ENCODE measurements around the gene HSPA4L.

The HSPA4L gene

DNA sequence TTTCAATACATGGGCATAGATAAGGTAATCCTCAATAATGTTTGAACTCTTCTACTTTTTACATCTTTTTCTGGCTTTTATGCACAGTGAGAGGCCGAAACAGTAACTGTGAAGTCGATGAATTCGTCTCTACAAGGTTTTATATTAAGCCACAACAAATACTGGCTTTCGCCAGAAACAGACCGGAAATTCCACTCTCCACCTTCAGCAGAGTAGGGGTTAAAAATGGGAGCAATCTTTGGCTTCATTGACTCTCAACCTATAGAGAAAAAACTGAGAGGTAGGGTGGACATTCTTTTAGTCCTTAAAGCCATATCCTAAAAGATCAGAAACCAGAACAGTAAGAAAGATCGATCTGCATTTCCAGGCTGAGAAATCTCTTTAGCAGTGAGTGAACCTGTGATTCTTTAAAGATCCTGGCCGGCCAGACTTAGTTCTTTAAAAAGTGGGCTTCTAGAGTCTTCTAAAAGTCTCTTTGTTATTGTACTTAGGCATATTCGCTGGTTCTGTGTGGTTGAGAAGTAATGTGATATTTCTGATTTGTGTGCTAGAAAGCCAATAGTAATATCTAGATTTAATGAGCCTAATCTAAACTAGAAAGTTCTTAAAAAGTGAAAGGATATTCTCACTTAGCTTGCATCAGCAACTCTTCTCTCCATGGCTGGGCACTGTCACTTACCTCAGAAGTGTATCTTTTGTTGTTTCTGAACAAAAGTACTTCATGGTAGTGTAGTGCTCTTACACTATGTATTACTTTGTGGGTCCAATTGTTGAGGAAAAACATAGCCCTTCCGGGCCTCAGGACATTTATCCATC is 2.0 kb downstream of the HSPA4L start:
- no peak for DNase-seq

DNA sequence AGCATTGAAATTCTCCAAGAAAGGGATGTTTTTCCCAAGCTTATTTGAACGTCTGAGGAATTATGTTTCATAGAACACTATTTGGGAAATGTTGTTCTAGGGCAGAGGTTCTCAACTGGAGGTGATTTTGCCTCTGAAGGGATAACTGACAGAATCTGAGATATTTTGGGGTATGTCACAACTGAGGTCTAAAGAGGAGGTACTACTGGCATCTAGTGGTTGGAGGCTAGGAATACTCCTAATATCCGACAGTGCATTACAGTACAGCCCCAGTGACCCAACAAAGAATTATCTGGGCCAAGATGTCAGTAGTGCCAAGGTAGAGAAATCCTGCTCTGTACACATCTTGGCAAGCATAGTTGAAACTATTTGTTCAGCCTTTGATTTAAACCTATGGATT is 6.4 kb downstream of the HSPA4L start:
- DNase-seq = no peak

DNA sequence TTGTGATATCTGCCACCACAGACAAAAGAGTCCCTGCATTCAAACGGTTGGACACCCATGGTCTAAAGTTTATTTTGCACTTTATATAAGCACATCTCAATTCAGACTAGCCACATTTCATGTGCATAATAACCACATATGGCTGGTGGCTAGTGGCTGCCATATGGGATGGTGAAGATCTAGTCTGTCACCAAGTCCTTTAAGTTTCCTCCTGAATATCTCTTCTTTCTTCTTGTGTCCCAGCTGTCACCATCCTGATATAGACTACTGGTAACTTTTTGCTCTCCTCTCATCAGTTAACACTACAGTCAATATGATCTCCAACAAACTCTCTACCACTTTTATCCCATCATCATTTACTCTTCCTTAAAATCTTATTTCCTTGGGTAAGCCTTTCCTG is 9.3 kb downstream of the HSPA4L start:
- no peak for DNase-seq

DNA sequence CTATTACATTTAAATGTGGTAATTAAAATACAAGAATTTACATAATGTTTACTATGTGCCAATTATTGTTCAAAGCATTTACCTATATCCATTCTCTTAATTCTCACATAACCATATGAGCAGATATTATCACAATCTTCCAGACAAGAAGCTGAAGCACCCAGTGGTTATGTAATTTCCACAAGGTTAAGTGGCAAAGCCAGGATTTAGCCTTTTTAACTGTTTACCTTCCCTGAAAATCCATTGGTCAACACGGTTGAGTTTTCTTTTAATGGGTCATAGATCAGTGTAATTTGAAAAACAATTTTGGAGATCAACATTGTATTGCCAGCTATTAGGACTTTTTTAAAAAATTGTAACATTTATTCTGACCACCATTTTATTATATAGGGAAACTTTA is 11.4 kb downstream of the HSPA4L start:
- no peak for DNase-seq

DNA sequence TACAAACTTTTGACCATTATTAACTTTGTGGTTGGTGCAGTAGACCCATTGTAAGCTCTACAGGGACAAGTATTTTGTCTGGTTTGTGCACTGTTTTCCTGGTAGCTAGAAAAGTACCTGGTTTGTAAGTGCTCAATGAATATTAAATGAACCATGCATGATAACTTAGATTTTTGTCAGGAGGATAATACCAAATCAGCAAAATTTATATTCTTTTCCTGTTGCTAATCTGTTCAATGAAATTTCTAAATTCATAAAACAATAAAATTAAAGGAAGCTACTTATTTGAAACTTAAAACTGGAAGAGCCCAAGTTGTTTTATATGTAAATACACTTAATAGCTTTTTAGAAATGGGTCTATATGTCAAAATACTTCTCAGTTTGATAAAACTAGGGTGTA is 17.6 kb downstream of the HSPA4L start:
- DNase-seq = no peak

DNA sequence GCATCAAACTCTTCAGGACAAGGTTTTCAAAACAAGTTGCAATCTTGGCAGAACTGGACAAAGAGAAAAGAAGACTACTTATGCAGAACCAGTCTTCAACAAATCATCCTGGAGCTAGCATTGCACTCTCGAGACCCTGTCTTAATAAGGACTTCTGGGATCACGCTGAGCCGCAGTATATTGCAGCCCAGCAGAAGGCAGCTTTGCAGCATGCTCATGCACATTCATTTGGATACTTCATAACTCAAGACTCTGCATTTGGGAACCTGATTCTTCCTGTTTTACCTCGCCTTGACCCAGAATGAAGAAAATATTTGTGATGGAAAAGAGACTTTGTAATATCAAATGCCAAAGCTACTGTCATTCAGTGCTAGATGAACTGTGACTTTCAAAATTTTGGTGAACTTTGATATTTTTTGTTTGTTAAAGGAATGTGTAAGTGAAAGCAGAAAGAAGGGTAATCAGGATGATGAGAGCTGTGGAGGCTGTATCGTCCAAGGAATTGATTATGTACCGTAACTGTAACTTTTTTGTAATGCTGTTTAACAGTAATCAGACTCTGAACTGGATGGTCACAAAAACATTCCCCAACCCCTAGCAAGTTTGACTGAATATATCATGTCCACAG is 27.2 kb downstream of the HSPA4L start:
- DNase-seq = peak; percentile 8

DNA sequence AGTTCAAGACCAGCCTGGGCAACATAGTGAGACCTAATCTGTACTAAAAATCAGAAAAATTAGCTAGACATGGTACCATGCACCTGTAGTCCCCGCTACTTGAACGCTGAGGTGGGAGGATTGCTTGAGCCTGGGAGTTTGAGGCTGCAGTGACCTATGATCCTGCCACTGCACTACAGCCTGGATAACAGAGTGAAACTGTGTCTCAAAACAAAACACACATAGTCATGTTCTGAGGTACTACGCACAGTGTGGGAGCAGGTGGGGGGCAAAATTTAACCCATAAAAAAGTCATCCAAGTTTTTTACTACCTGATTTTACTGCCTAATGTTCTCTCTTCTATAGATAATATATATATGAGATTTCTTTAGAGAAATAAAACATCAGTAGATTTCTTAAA is 28.4 kb downstream of the HSPA4L start:
- DNase-seq = no peak

DNA sequence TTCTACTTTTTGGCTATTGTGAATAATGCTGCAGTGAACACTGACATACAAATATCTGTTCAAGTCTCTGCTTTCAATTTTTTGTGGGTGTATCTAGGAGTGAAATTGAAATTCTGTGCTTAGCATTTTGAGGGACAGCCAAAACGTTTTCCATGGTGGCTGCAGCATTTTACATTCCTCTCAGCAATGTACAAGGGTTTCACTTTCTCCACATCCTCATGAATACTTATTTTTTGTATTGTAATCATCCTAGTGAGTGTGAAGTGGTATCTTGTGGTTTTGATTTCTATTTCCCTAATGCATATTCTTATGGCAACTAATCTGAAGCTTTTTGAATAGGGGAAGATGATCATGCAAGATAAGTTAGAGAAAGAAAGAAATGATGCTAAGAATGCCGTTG is 40.3 kb downstream of the HSPA4L start:
- no peak for DNase-seq

DNA sequence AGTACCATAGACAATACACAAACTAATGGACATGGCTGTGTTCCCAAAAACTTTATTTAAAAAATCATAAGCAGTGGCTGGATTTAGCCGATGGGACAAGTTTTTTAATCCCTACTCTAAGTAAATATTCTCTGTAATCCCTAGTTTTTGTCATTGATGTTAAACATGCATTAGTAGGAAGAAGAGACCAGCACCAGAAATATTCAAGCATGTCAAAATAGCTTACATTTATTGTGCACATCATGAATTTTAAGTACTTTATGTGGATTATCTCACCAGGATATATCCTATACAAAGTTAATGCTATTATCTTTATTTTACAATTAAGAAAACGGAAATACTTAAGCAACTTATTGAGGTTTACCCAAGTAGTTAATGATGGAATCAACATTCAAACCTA is 46.0 kb downstream of the HSPA4L start:
- no peak for DNase-seq

DNA sequence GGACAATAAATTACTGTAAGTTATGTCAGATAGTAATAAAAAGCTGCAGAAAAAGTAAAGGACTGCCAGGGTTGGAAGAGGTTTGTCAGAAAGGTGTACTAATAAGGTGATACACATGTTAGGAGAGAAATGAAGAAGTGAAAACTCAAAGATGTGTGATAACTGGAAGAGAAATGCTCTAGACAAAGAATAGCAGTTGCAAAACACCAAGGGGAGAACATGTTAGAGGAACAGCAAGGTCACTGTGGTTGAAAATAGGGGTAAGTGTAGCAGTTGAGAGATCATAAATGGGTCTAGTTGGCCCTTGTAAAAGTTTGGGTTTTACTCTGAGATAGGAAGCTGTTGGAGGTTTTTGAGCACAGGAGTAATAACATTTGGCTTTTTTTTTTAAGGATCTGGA is 46.9 kb downstream of the HSPA4L start:
- no peak for DNase-seq

DNA sequence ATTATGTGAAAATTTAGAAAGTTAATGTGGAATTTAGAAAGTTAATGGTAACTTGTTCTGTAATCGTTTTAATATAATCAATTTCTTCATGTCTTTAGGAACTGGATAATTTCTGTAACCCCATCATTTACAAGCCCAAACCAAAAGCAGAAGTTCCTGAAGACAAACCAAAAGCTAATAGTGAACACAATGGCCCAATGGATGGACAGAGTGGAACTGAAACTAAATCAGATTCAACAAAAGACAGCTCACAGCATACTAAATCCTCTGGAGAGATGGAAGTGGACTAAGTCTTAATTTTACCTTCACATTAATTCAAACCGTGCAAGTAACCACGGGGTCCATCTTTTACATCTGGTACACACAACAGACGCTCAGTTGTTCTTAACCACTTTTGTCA is 50.5 kb downstream of the HSPA4L start:
- DNase-seq = no peak

DNA sequence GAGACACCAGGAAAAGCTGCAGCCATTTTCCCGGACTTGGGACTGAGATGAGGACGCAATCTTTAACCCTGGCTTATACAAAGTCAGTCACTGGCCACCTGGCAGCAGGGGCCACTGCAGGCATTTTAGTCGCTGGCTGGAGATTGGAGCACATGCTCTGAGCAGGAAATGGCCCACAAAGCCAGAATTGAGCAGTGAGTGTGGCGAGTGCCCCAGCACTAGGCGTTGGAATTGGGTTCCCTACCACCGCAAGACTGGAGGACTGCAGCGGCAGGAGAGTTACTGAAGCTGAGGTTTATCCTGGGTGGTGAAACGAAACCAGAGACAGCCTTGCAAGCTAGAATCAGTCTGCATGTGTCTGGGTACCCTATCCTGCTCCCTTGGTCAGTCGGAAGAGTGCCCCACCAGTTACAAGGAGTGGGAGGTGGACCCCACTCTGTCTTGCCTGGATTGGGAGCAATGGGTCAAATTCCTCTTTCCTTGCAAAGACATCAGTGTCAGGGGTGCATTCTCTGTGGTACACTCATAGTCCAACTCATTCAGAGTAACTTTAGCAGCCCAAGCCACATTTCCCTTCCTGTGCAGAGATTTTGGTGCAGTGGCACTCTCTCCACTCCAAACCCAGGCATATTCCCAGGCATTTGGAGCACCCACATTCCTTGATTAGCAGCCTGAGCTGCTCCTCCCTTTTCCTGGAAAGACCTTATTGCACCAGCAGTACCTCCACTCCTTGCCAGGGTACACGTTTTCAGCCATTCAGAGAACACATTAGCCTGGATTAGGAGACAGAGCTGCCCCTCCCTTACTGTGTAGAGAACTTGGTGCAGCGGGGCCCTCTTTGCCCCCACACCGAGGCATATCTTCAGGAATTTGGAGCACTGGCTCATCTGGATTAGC is 61.8 kb downstream of the HSPA4L start:
- no peak for DNase-seq

DNA sequence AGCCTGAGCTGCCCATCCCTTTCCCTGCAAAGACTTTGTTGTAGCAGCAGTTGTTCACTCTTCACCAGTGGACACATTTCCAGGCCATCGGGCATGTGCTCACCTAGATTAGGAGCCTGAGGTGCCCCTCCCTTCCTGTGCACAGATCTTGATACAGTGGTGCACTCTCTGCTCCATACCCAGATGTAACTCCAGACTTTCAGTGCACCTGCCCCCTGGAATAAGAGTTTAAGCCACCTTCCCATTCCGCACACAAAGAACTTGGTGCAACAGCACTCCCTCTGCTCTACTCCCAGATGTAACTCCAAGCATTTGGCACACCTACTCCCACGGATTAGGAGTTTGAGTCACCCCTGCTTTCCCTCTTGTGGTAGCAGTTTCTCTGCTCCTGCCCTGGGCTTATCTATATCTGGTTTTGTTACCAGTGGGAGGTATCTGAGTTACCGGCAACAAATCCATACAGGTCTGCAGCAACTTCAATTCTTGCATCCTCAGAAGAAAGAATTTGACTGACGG is 62.5 kb downstream of the HSPA4L start:
- no peak for DNase-seq

DNA sequence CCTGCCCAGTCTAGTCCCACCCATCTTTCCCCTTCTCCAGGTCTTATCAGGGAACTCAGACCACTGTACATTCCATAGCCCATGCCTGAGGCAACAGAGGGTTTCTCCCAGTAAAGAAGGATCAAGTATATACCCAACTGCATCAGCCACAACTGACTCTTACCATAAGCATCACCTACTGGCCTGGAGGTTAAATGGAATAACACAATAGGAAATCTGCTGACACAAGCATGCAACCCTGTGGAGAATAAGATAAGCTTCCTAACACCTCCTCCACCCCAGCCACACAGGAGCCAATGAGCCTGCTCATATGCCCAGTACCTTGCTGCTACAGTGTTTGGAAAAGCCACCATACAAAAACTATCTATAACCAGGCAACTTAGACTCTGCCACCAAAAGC is 63.9 kb downstream of the HSPA4L start:
- DNase-seq = no peak

DNA sequence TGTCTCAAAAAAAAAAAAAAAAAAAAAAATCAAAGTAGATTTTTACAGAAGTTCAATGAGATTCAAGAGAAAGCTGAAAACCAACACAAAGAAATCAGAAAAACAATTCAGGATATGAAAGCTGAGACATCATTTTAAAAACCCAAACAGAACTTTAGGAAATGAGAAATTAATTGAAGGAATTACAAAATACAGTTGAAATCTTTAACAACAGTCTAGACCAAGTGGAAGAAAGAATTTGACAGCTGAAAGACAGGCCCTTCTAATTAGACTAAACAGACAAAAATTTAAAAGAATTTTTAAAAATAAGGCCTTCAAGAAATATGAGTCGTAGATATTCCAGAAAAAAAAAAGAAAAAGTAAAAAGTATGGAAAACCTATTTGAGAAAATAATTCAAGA is 64.6 kb downstream of the HSPA4L start:
- DNase-seq = no peak

DNA sequence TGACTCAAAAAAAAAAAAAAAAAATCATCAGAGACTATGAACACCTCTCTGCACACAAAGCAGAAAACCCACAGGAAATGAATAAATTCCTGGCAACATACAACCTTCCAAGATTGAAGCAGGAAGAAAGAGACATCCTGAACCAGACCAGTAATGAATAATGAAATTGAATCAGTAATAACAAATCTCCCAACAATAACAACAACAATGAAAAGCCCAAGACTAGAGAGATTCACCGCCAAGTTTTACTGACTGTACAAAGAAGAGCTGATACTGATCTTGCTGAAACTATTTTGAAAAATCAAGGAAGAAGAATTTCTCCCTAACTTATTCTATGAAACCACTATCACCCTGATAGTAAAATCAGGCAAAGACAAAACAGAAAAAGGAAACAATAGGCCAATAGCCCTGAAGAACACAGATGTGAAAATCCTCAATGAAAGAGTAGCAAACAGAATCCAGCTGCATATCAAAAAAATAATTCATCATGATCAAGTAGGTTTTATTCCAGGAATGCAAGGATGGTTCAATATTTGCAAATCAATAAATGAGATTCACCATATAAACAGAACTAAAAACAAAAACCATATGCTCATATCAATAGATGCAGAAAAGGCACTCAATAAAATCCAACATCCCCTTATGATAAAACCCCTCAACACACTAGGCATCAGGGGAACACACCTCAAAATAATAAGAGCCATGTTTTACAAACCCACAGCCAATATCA is 67.5 kb downstream of the HSPA4L start:
- DNase-seq = no peak

DNA sequence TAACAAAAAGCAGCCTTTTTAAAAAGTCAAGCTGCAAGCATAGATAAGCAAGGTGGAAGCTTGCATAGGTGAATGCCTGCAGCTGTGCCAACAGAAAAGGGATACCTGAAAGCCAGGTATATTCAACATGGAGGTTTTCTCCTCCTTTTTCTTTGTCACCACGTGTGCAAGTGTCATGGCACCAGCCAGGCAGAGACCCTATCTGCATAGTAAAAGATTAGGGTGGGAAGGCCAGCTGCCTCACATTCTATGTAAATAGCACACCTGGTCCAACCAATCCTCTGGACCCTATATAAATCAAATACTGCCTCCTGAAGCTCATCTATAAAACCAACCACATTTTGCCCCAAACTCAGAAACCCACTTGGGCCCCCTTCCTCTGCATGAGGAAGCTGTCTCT is 70.5 kb downstream of the HSPA4L start:
- no peak for DNase-seq

DNA sequence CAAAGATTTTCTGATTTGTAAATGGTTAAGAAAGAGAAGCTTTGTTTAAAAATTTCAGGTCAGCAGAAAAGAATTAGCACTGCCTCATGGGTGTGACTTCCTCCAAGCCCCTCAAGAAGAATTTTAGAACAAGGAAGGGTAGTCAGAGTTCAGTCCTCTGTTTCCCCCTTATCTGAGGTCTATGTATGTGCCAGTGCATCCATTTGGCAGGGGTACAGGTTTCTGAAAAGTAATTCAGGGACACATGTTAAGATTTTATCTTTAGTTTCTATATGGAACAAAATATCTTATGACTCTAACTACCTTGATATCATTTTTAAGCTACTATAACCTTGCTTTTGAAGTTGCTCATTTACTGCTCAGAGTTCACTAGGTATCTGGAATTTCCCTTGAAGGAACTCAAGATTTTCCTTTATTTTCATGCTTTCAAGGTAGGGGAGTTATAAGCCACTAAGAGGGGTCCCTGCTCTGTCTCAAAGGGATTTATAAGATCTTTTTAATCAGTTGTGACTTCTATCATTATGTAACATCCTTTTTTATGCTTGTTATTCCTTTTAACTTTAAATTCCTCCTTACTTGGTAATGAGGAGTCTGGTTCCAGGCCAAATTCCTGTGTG is 74.2 kb downstream of the HSPA4L start:
- no peak for DNase-seq

DNA sequence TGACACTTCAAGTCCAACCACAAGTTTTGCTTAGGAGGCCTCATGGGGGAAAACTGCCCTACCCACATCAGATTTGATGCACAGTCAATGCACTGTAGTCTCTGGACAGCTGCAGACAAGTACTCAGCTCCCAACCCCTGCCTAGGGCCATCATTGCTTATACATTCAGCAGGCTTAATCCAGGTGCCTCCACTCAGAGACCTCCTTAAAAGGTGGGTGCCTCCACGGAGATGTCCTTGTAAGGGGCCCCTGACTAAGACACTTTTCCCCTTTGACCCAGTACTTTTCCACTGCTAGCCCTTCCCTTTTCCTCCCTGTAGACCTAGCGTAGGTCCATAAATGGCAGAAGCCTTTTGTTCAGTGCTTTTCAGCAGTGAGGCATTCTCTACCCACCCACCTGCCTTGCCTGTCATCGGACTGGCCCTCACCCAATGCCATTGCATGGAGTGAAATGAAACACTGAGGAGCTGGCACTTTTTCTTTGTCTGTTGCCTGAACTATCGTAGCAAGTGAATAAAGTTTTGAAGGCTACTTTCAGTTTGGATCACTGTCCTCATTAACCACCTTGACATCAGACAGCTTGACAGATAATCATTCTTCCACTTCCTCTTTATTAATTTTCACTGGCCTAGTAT is 74.8 kb downstream of the HSPA4L start:
- DNase-seq = peak; percentile 90

DNA sequence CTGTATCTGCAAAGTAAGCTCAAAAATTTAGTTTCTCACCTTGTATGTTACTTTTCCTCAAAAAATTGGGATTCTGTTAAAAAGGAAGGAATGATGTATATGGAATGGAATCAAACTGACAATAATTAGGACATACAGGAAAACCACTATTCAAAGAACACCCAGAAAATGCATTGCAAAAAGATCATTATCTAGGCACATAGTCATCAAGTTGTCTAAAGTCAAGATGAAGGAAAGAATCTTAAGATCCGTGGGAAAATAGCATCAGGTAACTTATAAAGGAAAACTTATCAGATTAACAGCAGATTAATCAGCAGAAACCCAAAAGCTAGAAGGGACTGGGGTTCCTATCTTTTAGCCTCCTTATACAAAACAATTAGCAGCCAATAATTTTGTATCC is 75.5 kb downstream of the HSPA4L start:
- DNase-seq = no peak

DNA sequence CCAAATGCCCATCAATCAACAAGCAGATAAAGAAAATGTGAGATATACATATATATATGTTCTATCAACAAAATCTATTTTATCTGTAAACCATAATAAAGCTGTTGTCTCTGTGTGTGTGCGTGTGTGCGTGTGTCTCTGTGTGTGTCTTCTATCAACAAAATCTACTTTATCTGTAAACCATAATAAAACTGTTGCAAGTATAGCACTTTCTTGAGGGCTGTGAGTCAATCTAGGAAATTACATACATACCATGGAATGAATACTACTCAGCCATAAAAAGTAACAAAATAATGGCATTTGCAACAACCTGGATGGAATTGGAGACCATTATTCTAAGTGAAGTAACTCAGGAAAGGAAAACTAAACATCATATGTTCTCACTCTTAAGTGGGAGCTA is 86.1 kb downstream of the HSPA4L start:
- no peak for DNase-seq

DNA sequence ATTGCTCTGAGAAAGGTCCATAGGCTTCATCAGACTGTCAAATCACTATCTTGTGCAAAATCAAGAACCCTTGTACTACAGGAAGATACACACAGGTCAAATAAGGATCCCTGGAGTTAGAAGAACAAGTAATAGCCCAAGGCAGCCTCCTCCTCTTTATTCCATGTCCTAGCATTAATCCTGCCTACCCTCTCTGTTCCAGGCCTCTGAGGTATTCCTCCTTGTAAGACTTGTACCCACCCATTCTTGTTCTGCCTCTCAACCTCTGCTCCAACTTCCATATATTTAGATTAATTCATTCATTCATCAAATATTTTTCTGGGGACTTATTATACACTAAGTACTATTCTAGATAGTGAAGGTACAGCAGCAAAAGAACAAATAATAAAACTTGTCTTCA is 88.2 kb downstream of the HSPA4L start:
- DNase-seq = no peak
